GM18511 (cell line): Measurements from ENCODE around the gene OBSL1.
A peak's percentile ranks its signal among the peaks of the same experiment; 100 is the strongest.

Experiments
- ATAC-seq: cut with Tn5 transposase; IDR thresholded peaks from one replicate; pipeline ENCODE4 v1.9.1; 2021; ENCODE audit warnings: mild to moderate bottlenecking, moderate library complexity; ENCODE audit not compliant: unreplicated experiment

OBSL1 gene

DNA sequence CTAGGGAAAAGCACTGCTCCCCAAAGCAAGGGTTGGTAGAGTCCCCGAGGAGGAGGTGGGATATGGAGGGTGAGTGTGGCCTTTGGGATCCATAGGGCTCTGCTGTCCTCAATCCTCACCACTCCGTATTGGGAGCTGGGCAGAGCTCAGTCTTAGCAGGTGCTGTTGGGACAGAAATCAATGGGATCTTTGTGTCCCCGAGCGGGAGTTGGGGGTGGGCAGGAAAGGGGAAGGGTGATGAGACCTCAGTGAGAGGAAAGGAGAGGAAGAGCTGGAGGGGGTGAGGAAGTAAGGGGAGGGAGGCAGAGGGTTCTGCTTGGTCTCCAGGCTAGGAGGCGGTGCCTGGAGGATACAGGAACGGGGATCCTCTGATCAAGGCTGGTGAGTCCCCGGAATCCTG, 54.5 kb downstream of the OBSL1 start:
- ATAC-seq: no peak

DNA sequence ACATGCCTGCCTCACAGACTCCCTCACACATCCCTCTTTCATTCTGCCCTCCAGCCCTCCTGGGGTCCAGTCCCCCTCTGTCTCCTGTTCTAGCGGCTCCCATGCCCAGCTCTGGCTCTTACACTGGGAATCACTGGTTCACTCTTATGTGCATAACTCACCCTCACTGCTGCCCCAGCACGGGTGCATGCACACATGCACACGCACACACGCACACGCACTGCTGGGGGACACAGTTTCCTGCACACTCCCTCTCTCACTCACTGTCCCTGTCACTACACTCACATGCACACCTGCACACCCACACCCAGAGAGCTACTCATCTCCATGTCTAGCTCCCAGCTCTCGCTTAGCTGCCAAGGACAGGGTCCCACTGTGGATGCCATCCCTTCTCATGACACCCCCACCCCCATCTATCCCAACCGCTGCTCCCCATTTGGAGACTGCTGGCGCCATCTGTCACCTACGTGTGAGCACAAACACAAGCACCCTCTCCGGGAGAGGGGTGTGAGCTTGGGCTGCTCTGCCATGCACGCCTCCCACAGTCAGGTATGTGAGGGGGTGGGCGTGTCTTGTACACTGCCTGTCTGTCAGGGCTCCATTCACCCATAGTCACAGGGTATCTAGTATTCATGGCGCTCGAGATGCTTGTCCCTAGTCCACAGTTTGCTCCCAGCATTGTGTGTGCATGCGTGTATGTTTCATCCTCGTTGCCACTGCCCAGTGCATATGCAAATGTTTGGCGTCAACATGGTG, 55.3 kb downstream of the OBSL1 start:
- no peak for ATAC-seq

- ATAC-seq: no peak
These were observed 56.5 kb downstream of the OBSL1 start for GRCh38 chr2:219514836-219515235.

DNA sequence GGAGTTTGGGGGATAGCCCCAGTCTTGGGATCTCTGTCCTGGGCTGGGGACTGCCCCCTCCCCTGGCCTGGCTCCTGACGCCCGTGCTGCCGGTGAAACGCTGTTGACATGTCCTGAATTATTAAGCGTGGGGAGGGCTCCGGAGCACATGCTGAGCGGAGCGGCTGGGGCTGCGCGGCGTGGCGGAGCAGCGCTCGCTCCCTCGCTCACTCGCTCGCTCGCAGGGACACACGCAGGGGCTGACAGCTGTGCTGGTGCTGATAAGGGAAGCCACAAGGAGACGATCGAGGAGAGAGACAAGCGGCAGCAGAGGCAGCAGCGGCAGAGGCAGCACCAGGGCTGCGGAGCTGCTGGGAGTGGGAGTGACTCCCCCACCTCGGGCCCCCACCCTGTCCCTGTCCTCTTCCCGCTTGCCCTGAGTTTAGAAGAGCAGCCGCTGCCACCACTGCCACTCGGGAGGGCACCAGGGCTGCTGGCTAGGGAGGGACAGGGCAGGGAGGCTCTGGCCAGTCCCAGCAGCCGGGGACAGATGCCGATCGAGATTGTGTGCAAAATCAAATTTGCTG, 57.1 kb downstream of the OBSL1 start, which contains the start of gene ASIC4:
Gene ASIC4 (plus strand): TSS at position 287 of the 566 bp plus-strand sequence. CDS start 243 bp downstream, at position 530.
- no peak for ATAC-seq

GRCh38 chr2:219513787-219514186, 57.6 kb downstream of the OBSL1 start:
- ATAC-seq: no peak

DNA sequence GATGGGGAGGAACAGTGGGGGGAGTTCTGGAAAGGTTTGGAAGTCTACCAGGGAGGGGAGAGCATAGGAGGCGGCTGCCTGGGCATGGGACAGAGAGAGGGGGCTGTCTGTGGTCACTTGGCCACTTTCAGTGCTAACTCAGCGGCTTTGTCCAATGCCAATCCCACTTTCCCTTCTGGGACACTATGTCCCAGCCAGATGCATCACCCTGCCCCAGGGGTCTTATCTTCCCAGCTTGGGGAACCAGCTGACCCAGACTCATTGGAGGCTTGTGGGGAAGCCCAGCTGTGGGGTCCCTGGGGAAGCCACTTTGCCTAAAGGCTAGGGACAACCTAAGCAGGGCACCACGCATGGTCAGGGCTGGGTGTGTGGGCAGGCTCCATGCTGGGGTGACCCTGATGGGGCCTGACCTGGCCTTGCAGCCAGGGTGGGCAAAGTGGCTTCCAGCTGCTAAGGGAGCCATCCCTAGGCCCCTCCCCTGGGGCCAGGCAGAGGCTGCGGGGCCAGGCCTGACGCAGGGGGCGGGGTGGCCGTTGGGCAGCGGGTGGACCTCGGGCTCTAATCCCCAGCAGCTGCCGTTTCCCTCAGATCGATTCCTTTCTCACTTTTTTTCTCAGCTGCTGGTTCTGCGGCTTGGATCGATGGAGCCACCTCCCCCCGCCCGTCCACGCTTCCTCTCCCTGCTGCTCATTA, 58.7 kb downstream of the OBSL1 start:
- no peak for ATAC-seq

DNA sequence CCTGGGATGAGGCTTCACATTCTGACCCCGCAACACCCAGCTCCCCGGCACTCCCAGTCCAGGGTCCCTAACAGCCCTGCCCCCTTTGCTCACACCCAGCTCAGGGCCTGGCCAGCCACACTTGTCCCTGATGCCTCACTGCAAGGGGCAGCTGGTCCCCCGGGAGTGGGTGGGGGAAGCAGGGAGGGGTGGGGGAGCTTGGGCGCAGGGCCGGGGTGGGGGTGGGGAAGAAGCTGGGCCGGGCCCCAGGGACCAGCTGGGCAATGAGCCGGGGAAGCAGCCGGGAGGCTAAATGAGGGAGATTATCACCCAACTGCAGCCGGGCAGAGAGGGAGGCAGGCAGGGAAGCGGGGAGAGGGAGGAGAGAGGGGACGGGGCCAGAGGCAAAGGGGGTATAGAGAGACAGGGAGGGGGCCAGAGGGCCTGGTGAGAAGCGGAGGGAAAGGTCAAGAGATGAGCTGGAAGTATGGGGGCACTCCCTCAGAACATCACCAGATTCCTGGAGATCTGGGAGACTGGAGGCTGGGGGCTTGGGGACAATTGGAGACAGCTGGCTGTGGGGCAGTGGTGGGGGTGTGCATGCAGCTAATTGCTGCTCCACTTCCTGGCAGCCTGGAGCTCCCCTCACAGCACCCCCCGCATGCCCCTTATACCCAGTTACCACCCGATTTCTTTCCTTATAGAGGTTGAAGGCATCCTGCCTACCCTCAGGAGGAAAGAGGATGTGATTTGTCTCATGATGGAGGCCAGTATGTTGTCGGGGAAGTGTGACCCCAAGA, 59.6 kb downstream of the OBSL1 start:
- no peak for ATAC-seq

GRCh38 chr2:219510512-219511135, 60.7 kb downstream of the OBSL1 start:
- ATAC-seq: no peak

GRCh38 chr2:219509780-219510511, 61.4 kb downstream of the OBSL1 start:
- peak; percentile 79 for ATAC-seq

GRCh38 chr2:219508971-219509779, 62.2 kb downstream of the OBSL1 start:
- peak; percentile 28 for ATAC-seq

- no peak for ATAC-seq
These were observed 63.0 kb downstream of the OBSL1 start for GRCh38 chr2:219508444-219508734.

DNA sequence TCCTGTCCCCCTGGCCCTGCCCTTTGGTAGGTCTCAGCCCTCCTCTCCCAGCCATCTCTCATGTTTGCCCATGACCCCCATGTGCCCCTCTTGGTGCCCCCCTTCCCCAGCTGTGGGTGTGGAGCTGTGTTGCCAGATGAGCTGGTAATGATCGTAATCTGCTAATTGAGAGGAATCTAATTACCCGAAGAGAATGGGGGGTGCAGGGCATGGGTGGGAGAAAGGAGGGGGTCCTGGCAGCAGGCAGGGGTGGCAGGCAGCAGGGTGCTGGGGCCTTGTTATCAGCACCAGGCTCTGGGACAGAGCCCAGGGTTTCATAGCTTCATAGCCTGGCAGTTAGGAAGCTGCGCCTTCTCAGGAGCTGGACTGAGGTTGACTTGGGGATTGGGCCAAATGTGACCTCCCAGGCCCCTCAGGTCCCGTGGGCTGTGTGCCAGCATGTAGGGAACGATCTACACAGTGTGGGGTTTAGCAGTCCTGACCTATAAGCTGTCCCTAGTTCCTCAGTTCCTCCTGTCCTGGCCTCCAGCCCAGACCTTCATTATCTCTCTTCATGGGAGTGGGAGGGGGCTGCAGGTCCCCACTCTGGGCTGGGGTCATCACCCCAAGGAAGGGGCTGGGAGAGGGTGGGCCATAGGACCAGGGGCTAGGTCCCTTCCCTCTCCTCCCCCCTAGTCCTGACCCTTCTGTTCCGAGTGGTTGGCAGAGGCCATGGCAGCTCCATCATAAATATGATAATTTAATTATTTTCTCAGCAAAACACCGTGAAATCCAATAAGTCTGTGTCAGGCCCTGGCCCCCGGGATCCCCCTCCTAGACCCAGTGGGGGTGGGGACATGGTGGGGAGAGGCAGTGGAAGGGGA, 63.5 kb downstream of the OBSL1 start:
- no peak for ATAC-seq

DNA sequence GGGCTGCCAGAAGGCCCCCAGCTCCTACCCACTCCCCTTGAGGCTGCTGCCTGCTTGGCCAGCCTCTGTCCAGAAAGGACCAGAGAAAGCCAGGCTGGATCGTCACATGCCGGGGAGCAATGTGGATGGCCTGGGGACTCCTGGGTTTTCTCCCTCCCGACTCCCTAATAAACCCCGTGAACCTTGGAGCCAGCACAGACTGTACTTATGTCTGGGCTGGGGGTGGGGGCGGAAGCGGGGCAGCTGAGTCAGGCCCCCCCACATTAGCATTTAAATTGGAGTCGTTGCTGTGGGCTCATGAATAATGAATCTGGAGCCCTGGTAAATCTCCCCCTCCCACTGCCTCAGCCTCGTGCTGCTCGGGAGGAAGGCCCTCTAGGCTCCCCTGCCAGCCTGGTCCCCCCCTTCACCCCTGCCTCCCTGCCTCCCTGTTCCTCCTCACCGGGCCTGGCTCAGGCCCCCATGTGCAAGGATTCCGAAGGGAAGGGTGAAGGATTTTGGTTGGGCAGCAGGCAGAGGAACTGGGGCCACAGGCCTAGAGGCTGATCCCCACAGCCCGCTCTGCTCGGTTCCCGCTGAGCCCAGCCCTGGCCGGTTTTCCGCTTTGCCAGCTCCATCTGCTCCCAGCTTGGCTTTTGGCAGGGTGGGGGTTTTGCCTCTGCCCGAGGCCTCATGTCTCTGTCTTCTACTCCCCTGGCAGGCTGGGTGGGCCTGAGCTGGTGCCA, 64.4 kb downstream of the OBSL1 start:
- no peak for ATAC-seq

DNA sequence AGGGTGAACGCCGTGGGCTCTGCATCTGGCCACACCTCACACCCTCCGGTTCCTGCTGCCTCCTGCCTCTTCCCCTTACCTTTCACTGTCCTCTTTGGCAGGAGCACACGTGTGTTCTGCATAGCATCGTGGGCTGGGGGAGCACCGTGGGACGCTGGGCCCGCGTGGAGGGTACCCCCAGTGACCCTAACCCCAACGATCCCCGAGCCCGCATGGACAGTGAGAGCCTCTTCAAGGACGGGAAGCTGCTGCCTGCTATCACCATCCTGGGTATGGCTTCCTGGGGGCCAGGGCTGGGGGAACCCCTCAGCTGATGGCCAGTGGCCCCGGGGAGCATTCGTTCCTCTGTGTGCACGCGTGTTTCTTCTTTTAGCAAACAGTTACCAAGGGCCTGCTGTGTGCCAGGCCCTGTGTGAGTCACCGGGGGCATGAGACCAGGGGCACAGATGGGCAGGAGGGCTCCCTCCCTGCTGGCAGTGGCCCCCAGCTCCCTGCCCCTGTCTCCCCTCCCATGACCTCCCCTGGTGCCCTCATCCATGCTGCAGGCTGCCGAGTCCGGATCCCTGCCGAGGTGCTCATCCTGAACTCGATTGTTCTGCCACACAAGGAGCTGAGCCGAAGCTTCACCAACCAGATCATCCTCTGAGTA, 65.1 kb downstream of the OBSL1 start:
- no peak for ATAC-seq

DNA sequence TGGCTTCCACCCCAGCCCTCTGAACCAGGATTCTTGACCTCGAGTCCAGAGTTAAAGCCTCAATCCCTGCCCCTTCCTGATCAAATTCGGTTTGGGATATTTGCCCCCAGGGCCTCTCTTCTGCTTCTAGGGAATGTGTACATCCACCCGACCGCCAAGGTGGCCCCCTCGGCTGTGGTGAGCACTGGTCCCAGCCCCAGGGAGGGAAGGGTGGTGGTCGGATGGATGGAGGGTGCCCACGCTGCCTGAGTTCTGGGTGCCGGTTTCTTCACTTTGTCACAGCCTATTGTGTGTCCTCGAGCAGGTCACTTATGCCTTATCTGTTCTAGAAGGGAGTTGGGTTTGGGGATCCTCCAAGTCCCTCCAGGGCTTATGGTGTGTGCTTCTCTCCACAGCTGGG, 65.8 kb downstream of the OBSL1 start:
- no peak for ATAC-seq

DNA sequence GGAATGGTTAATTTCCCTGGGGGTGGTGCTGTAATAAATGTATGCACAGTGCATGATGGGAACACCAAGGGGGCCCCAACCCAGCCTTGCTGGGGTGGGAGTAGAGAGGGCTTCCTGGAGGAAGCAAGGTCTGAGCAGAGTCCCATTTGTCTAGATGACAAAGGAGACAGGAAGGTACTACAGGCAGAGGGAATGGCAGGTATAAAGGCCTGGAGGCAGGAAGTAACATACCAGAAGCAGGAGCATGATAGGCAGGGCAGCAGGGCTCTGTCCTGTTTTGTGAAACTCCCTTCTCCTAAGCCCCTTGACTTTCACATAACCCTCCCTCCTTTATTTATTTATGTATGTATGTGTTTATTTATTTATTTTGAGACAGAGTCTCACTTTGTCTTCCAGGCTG, 68.7 kb downstream of the OBSL1 start:
- ATAC-seq: no peak

GRCh38 chr2:219501849-219502248, 69.5 kb downstream of the OBSL1 start:
- ATAC-seq: no peak
